Measurements from ENCODE around the gene TNFRSF19.
"Not testable (repeated sequence)": the region's sequence is repeated elsewhere in the genome, so short reads cannot be mapped to it uniquely, and the experiment has no call there.

TNFRSF19 gene

DNA sequence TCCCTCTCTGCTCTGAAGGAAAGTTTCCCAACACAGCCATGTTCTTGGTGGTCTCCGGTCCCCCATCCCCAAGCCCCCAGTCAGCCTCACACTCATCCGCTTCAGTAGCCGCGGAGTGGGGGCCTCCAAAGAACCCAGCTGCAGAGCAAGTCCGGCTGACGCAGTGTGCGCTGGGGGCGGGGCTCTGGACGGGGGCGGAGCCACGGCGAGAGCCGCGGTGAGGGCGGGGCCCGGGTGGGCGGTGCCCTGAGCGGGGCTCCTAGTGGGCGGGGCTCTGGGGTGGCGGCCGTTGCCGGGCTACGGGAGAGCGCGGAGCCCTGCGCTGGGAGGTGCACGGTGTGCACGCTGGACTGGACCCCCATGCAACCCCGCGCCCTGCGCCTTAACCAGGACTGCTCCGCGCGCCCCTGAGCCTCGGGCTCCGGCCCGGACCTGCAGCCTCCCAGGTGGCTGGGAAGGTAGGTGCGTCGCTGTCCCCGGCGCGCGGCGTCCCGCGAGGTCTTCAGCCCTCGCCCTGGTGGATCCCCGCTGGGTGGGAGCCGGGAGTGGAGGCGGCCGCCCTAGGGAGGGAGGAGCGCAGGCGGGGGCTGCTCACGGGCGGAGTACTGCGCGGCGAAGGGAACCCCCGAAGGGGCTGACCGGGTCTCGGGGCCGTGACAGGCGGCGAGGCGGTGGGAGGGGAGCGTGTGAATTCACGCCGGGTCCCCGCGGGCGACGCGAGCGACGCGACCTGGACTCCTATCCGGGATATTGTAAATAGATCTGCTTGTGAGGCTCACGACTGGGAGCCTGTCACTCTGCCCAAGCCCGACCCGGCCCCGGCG lies 9.1 kb downstream of the TNFRSF19 start:
- Mint-ChIP-seq H3K9me3 (no peaks in the 10 kb centered on the region), H3K36me3 (ENCODE audit: low read depth) (no peaks in the 10 kb centered on the region), H3K27ac (peak overlapping the region; percentile 70), H3K27me3 (peaks cover 52% of the 10 kb centered on the region), H3K4me3 (peak overlapping the region; percentile 80), H3K4me1 (ENCODE audit: low read depth) (no peaks in the 10 kb centered on the region)
- intact Hi-C loops (cut with micrococcal nuclease): loop anchor here (1.0 to 5.0 kb wide), 4 partner anchors 112 to 933 kb away; partner anchors contain the start of gene PARP4

DNA sequence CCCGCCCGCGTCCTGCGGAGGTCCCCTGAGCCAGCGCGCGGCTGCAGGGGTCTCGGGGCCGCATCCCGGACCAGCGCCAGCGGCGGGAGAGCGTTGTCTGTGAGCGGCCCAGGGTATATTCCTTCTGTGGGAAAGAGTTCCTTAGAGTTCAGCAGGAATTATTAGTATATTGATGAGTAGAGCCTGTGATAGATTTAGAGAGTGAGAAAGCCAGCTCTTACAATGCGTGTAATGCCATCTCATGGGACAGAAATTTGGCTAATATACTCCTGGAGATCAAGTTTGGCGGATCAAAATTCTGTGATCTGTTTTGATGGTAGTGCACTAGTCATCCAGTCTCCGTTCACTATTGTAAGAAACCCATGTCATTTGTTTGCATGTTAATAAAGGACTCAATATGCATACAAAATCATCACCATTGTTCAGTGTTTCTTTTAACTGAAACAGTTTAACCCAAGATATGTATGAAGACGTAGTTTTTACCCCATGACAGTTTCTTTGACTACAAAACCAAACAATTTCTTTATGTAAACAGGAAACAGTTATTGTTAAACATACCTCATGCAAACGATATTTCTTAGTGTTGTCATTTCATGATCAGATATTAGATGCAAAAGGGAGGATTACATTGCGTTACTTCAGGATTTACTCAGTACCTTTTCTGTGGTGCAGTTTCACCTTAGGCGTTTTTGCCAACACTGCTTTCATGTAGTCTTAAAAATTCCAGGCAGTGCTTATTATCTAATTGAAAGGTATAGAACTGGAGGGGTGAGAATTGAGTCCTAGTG lies 9.9 kb downstream of the TNFRSF19 start:
- Mint-ChIP-seq H3K27me3 (peaks cover 46% of the 10 kb centered on the region), H3K9me3 (no peaks in the 10 kb centered on the region), H3K36me3 (ENCODE audit: low read depth) (no peaks in the 10 kb centered on the region), H3K4me3 (peak overlapping the region; percentile 80), H3K27ac (no peak overlapping the region), H3K4me1 (ENCODE audit: low read depth) (no peaks in the 10 kb centered on the region)
- intact Hi-C loops (cut with micrococcal nuclease): loop anchor here (1.0 to 5.0 kb wide), 4 partner anchors 113 to 932 kb away; partner anchors contain the start of gene PARP4

- Mint-ChIP-seq H3K9me3 (no peaks in the 10 kb centered on the region), H3K36me3 (ENCODE audit: low read depth) (no peaks in the 10 kb centered on the region), H3K4me1 (ENCODE audit: low read depth) (no peaks in the 10 kb centered on the region), H3K27ac (no peak overlapping the region), H3K27me3 (peaks cover 46% of the 10 kb centered on the region), H3K4me3 (no peak overlapping the region)
- intact Hi-C loops (cut with micrococcal nuclease): no loop called here
Observed at GRCh38 chr13:23580684-23581060, 10.5 kb downstream of the TNFRSF19 start.

GRCh38 chr13:23583491-23583890 lies 13.3 kb downstream of the TNFRSF19 start:
- Mint-ChIP-seq H3K27ac (no peak overlapping the region), H3K4me1 (ENCODE audit: low read depth) (no peaks in the 10 kb centered on the region), H3K4me3 (no peak overlapping the region), H3K9me3 (no peaks in the 10 kb centered on the region), H3K27me3 (peaks cover 38% of the 10 kb centered on the region), H3K36me3 (ENCODE audit: low read depth) (no peaks in the 10 kb centered on the region)
- intact Hi-C loops (cut with micrococcal nuclease): no loop called here

DNA sequence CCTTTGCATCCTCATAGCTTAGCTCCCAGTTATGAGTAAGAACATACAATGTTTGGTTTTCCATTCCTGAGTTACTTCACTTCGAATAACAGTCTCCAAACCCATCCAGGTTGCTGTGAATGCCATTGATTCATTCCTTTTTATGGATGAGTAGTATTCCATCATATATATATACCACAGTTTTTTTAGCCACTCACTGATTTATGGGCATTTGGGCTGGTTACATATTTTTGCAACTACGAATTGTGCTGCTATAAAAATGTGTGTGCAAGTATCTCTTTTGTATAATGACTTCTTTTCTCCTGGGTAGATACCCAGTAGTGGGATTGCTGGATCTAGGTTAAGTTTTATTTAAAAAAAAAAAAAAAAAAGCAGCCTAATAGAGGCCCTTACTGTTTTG lies 14.1 kb downstream of the TNFRSF19 start:
- H3K36me3 Mint-ChIP-seq (ENCODE audit: low read depth): no peaks in the 10 kb centered on the region
- H3K27ac Mint-ChIP-seq: no peak overlapping the region
- intact Hi-C loops (cut with micrococcal nuclease): no loop called here
- no peaks in the 10 kb centered on the region for H3K9me3 Mint-ChIP-seq
- no peak overlapping the region for H3K4me3 Mint-ChIP-seq
- H3K27me3 Mint-ChIP-seq: peaks cover 40% of the 10 kb centered on the region
- no peaks in the 10 kb centered on the region for H3K4me1 Mint-ChIP-seq (ENCODE audit: low read depth)

DNA sequence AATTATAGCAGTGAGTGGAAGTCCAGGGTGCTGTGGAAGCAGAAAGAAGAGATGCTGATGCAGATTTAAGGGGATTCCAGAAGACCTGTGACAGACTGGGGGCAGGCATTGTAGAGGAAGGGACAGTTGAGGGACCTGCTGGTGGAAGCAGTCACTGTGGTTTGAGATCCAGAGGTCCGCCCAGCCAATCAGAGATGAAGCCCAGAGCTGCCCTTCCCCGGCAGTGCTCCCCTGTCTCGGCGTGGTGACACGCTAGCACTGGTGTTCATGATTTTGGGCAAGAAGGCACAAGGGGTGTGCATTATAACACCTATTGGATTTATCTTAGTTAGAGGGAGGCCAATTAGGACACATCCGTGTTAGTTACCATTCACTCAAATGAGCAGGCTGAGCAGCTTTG lies 16.1 kb downstream of the TNFRSF19 start:
- Mint-ChIP-seq H3K4me1 (ENCODE audit: low read depth) (no peaks in the 10 kb centered on the region), H3K4me3 (no peak overlapping the region), H3K9me3 (no peaks in the 10 kb centered on the region), H3K27me3 (peaks cover 21% of the 10 kb centered on the region), H3K36me3 (ENCODE audit: low read depth) (no peaks in the 10 kb centered on the region), H3K27ac (no peak overlapping the region)
- intact Hi-C loops (cut with micrococcal nuclease): no loop called here

DNA sequence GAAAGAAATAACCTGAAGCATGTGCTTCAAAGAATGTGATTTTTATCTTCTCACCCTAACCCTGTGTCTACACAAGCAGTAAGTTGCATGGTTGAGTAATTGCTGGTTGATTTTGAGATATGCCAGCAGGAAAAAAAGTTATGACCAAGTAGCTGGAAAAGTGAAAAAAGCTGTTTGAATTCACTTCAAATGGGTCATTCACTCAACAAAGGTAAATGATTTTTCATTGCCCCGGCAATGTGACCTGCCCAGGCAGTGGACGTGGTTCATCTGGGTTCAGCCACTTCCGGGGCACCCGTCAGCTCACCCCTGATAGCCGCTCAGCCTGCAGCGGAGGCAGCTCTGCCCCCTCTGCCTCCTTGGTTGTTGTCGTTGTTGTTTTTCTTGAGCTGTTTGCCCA lies 18.5 kb downstream of the TNFRSF19 start:
- H3K27me3 Mint-ChIP-seq: peaks cover 12% of the 10 kb centered on the region
- H3K36me3 Mint-ChIP-seq (ENCODE audit: low read depth): no peaks in the 10 kb centered on the region
- H3K4me3 Mint-ChIP-seq: no peak overlapping the region
- intact Hi-C loops (cut with micrococcal nuclease): no loop called here
- H3K27ac Mint-ChIP-seq: no peak overlapping the region
- no peaks in the 10 kb centered on the region for H3K9me3 Mint-ChIP-seq
- H3K4me1 Mint-ChIP-seq (ENCODE audit: low read depth): no peaks in the 10 kb centered on the region

DNA sequence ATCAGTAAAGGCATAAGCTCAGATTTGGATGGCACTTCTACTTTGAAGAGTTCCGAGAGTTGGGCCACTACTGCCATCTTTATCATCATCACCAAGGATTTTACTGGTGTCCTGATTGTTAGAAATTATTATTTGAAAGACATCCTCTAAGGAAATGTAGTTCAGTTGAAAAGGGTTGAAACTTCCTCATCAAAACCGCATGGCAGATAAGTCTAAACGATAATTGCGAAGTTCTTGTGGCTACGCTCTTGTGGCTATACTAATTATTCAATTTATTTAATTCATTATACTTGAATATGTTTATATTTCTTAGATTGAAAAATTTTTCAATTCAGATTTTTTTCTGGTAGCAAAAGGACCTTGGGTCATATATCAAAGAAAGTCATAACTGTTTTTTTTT lies 22.4 kb downstream of the TNFRSF19 start:
- Mint-ChIP-seq H3K9me3 (no peaks in the 10 kb centered on the region), H3K4me1 (ENCODE audit: low read depth) (no peaks in the 10 kb centered on the region), H3K36me3 (ENCODE audit: low read depth) (no peaks in the 10 kb centered on the region), H3K27me3 (peaks cover 6% of the 10 kb centered on the region), H3K4me3 (no peak overlapping the region), H3K27ac (no peak overlapping the region)
- intact Hi-C loops (cut with micrococcal nuclease): no loop called here

GRCh38 chr13:23593148-23593547 lies 22.9 kb downstream of the TNFRSF19 start:
- H3K4me3 Mint-ChIP-seq: no peak overlapping the region
- intact Hi-C loops (cut with micrococcal nuclease): no loop called here
- no peaks in the 10 kb centered on the region for H3K9me3 Mint-ChIP-seq
- no peaks in the 10 kb centered on the region for H3K4me1 Mint-ChIP-seq (ENCODE audit: low read depth)
- H3K27ac Mint-ChIP-seq: no peak overlapping the region
- H3K36me3 Mint-ChIP-seq (ENCODE audit: low read depth): no peaks in the 10 kb centered on the region
- peaks cover 6% of the 10 kb centered on the region for H3K27me3 Mint-ChIP-seq

GRCh38 chr13:23594290-23594689 lies 24.1 kb downstream of the TNFRSF19 start:
- H3K4me3 Mint-ChIP-seq; H3K36me3 Mint-ChIP-seq (ENCODE audit: low read depth); H3K4me1 Mint-ChIP-seq (ENCODE audit: low read depth); H3K9me3 Mint-ChIP-seq; H3K27me3 Mint-ChIP-seq; intact Hi-C loops (cut with micrococcal nuclease); H3K27ac Mint-ChIP-seq: not testable (repeated sequence)

- no peaks in the 10 kb centered on the region for H3K36me3 Mint-ChIP-seq (ENCODE audit: low read depth)
- H3K9me3 Mint-ChIP-seq: peaks cover 9% of the 10 kb centered on the region
- H3K27me3 Mint-ChIP-seq: no peaks in the 10 kb centered on the region
- intact Hi-C loops (cut with micrococcal nuclease): no loop called here
- no peaks in the 10 kb centered on the region for H3K4me1 Mint-ChIP-seq (ENCODE audit: low read depth)
- no peak overlapping the region for H3K27ac Mint-ChIP-seq
- no peak overlapping the region for H3K4me3 Mint-ChIP-seq
Observed at GRCh38 chr13:23598369-23598768, 28.2 kb downstream of the TNFRSF19 start.

GRCh38 chr13:23599083-23599925 lies 29.1 kb downstream of the TNFRSF19 start:
- intact Hi-C loops (cut with micrococcal nuclease): no loop called here
- Mint-ChIP-seq H3K27ac (no peak overlapping the region), H3K4me1 (ENCODE audit: low read depth) (no peaks in the 10 kb centered on the region), H3K9me3 (peaks cover 9% of the 10 kb centered on the region), H3K27me3 (no peaks in the 10 kb centered on the region), H3K4me3 (no peak overlapping the region), H3K36me3 (ENCODE audit: low read depth) (no peaks in the 10 kb centered on the region)

DNA sequence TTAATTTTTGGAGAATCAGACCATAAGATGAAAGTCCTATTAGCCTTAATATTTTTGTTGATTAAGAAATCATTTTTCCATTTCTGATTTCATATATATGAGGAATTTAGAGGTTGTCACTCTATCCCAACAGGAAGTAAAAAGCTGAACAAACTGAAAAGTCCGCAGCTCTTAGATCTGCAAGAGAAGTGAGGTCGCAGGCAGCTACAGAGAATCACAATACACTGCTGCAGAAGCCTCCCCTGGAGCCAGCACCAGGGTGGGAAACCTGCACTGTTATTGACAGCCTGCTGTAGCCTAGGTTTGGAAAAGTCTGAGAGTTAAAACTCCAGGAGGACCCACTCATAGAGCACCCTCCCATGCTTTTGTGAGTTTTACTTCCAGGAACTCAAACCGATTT lies 29.9 kb downstream of the TNFRSF19 start:
- Mint-ChIP-seq H3K4me1 (ENCODE audit: low read depth) (no peaks in the 10 kb centered on the region), H3K27me3 (no peaks in the 10 kb centered on the region), H3K36me3 (ENCODE audit: low read depth) (no peaks in the 10 kb centered on the region), H3K4me3 (no peak overlapping the region), H3K27ac (no peak overlapping the region), H3K9me3 (peaks cover 9% of the 10 kb centered on the region)
- intact Hi-C loops (cut with micrococcal nuclease): no loop called here

- intact Hi-C loops (cut with micrococcal nuclease): no loop called here
- Mint-ChIP-seq H3K27me3 (no peaks in the 10 kb centered on the region), H3K36me3 (ENCODE audit: low read depth) (no peaks in the 10 kb centered on the region), H3K4me1 (ENCODE audit: low read depth) (no peaks in the 10 kb centered on the region), H3K9me3 (peaks cover 9% of the 10 kb centered on the region), H3K27ac (no peak overlapping the region), H3K4me3 (no peak overlapping the region)
Observed at GRCh38 chr13:23600534-23600933, 30.3 kb downstream of the TNFRSF19 start.

All from dendritic cell treated with granulocyte-macrophage colony-stimulating factor and Interleukin-4, amounts not matched to agents 40 ng/mL and 50 ng/mL, for 4 days (primary cell).